Measurements from ENCODE around the gene CRAMP1.

DNA sequence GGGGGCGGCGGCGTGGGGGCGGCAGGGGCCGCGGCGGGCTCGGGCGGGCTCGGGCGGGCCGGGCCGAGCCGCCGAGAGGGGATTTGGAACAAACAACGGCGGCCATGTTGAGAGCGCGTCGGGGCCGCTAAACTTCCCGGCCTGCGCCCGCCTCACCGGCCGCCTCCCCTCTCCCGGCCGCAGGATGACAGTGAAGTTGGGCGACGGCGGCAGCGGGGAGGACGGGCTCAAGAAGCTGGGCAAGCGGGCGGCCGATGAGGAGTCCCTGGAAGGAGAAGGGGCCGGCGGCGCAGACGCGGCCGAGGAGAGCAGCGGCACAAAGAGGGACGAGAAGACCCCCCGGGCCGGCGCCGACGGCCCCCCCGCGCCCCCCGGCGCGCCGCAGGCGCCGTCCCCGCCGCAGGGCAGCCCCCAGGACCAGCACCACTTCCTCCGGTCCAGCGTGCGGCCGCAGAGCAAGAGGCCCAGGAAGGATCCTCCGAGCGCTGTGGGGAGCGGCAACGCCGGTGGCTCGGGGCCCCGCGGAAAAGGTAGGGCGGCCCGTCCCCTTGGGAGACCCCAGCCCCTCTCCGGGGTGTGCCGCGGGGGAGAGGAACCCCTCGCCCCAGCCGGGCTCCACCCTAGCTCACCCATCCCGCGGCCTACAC, 2.4 kb downstream of the CRAMP1 start:
- TF ChIP-seq, protein P1, sequence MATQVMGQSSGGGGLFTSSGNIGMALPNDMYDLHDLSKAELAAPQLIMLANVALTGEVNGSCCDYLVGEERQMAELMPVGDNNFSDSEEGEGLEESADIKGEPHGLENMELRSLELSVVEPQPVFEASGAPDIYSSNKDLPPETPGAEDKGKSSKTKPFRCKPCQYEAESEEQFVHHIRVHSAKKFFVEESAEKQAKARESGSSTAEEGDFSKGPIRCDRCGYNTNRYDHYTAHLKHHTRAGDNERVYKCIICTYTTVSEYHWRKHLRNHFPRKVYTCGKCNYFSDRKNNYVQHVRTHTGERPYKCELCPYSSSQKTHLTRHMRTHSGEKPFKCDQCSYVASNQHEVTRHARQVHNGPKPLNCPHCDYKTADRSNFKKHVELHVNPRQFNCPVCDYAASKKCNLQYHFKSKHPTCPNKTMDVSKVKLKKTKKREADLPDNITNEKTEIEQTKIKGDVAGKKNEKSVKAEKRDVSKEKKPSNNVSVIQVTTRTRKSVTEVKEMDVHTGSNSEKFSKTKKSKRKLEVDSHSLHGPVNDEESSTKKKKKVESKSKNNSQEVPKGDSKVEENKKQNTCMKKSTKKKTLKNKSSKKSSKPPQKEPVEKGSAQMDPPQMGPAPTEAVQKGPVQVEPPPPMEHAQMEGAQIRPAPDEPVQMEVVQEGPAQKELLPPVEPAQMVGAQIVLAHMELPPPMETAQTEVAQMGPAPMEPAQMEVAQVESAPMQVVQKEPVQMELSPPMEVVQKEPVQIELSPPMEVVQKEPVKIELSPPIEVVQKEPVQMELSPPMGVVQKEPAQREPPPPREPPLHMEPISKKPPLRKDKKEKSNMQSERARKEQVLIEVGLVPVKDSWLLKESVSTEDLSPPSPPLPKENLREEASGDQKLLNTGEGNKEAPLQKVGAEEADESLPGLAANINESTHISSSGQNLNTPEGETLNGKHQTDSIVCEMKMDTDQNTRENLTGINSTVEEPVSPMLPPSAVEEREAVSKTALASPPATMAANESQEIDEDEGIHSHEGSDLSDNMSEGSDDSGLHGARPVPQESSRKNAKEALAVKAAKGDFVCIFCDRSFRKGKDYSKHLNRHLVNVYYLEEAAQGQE (IDR thresholded peaks at IDR 0.05; ENCODE audit: insufficient read depth in 1 of 2, low read depth in 2 of 2, low read length in 2 of 2): no peak
- no peak for TF ChIP-seq POLR2AphosphoS5 (IDR thresholded peaks at IDR 0.05; ENCODE audit: low read depth, low read length)
- no peak for TF ChIP-seq SIN3A (IDR thresholded peaks at IDR 0.05; ENCODE audit: borderline replicate concordance, insufficient read depth, low read length)
